H1 (cell line): ENCODE results near the gene CEACAM21. TPM values are rescaled to one million over a fixed set of nuclear protein-coding genes. Genes with fewer than 3 reads are reported as not detected.

Experiments
- CTCF ChIA-PET: fragments of 300-600 bp; sonication (Branson Sonifier 250); formaldehyde crosslinking; loops from one replicate; lab custom pipeline; 2021; ENCODE audit not compliant: partially characterized antibody; lab: Charles Lee
- POLR2A ChIA-PET: fragments of 300-600 bp; sonication (Branson Sonifier 250); formaldehyde crosslinking; loops from one replicate; lab custom pipeline; 2021; ENCODE audit warnings: inconsistent platforms; ENCODE audit not compliant: partially characterized antibody; lab: Charles Lee
- DNase-seq, 2 experiments: peaks; one replicate each; pipeline versions ENCODE4 v3.0.0 to v3.0.0-alpha.2; 2010 to 2022; ENCODE audit warnings: low spot score in 2 of 2, low read depth in 1 of 2, mixed read lengths in 1 of 2
- FAIRE-seq: peaks from 2 replicates; lab custom pipeline; 2011; peaks lifted over from hg19 to GRCh38; lab: Jason Lieb, UNC
- H2AFZ ChIP-seq: 2 replicates; pipeline ENCODE4 v1.8.1; 2012; ENCODE audit warnings: low read length, inconsistent platforms
- H2AK5ac ChIP-seq: 2 replicates; pipeline ENCODE4 v1.6.1; 2013; ENCODE audit warnings: low read depth, low read length
- H2BK120ac ChIP-seq: replicated peaks from 2 replicates; pipeline ENCODE3; 2013; ENCODE audit warnings: low read depth, low read length, inconsistent platforms
- H2BK12ac ChIP-seq: 2 replicates; pipeline ENCODE4 v1.6.1; 2013; ENCODE audit warnings: low read depth, low read length
- H2BK15ac ChIP-seq: 2 replicates; pipeline ENCODE4 v1.6.1; 2013; ENCODE audit warnings: low read length
- H2BK20ac ChIP-seq: 2 replicates; pipeline ENCODE4 v1.6.1; 2013; ENCODE audit warnings: low read length
- H2BK5ac ChIP-seq: 2 replicates; pipeline ENCODE4 v1.6.1; 2013; ENCODE audit warnings: low read depth, low read length
- H3K14ac ChIP-seq: 2 replicates; pipeline ENCODE4 v1.6.1; 2013; ENCODE audit warnings: inconsistent platforms; ENCODE audit not compliant: insufficient read length
- H3K18ac ChIP-seq: 2 replicates; pipeline ENCODE4 v1.6.1; 2013; ENCODE audit warnings: low read length; ENCODE audit errors: extremely low read depth
- H3K23ac ChIP-seq: 2 replicates; pipeline ENCODE4 v1.6.1; 2013; ENCODE audit warnings: inconsistent platforms; ENCODE audit not compliant: insufficient read length
- H3K23me2 ChIP-seq: 2 replicates; pipeline ENCODE4 v1.6.1; 2013; ENCODE audit warnings: low read depth, low read length
- H3K27ac ChIP-seq: 2 replicates; pipeline ENCODE4 v1.6.1; 2011; ENCODE audit warnings: low read depth, low read length, inconsistent platforms
- H3K27me3 ChIP-seq, 4 experiments: replicated peaks in 1 of 4; 1 replicate in 1 of 4; 2 replicates in 3 of 4; pipeline versions ENCODE4 v1.6.1 to v1.8.1; 2011 to 2013; ENCODE audit warnings: low read length in 3 of 4, mild to moderate bottlenecking in 3 of 4, inconsistent platforms in 2 of 4, mixed read lengths in 2 of 4, moderate library complexity in 1 of 4; ENCODE audit not compliant: control insufficient read depth in 3 of 4, insufficient read depth in 3 of 4; ENCODE audit errors: extremely low read depth in 1 of 4
- H3K36me3 ChIP-seq, 4 experiments: 2 replicates each; pipeline versions ENCODE4 v1.6.1 to v1.8.1; 2011 to 2013; ENCODE audit warnings: mild to moderate bottlenecking in 4 of 4, low read length in 3 of 4, moderate library complexity in 2 of 4, control low read depth in 1 of 4, inconsistent platforms in 1 of 4; ENCODE audit not compliant: insufficient read depth in 4 of 4, control insufficient read depth in 2 of 4
- H3K4ac ChIP-seq: replicated peaks from 2 replicates; pipeline ENCODE3; 2013; ENCODE audit warnings: low read length, low read depth, mixed read lengths, inconsistent platforms; ENCODE audit not compliant: insufficient read length
- H3K4me1 ChIP-seq, 4 experiments: replicated peaks in 1 of 4; 1 replicate in 1 of 4; 2 replicates in 3 of 4; pipeline versions ENCODE4 v1.6.1 to v1.8.1; 2011 to 2013; ENCODE audit warnings: low read length in 3 of 4, inconsistent platforms in 2 of 4, mixed read lengths in 1 of 4; ENCODE audit not compliant: insufficient read depth in 4 of 4, control insufficient read depth in 3 of 4
- H3K4me2 ChIP-seq, 2 experiments: 2 replicates each; pipeline versions ENCODE4 v1.6.1 to v1.8.1; 2011 to 2013; ENCODE audit warnings: low read depth in 2 of 2, low read length in 2 of 2, control low read depth in 1 of 2, inconsistent platforms in 1 of 2, mild to moderate bottlenecking in 1 of 2; ENCODE audit not compliant: insufficient read depth in 1 of 2
- H3K4me3 ChIP-seq, 4 experiments: fragments of 200-600, 300-600 bp in 1 of 4; sonication (generic), shearing (Covaris generic), sonication (Bioruptor Twin) in 1 of 4; 2 replicates each; pipeline versions ENCODE4 v1.5.1 to v1.8.1; 2011 to 2016; ENCODE audit warnings: low read length in 4 of 4, low read depth in 3 of 4, control low read depth in 2 of 4, inconsistent platforms in 2 of 4, mild to moderate bottlenecking in 2 of 4, mixed read lengths in 1 of 4, moderate library complexity in 1 of 4; ENCODE audit not compliant: insufficient read depth in 2 of 4; ENCODE audit errors: extremely low read depth in 1 of 4
- H3K56ac ChIP-seq: replicated peaks from 2 replicates; pipeline ENCODE3; 2013; ENCODE audit warnings: low read depth, mild to moderate bottlenecking, mixed read lengths, low read length, inconsistent platforms; ENCODE audit not compliant: insufficient read length
- H3K79me1 ChIP-seq: 2 replicates; pipeline ENCODE4 v1.6.1; 2013; ENCODE audit warnings: low read depth, low read length, control low read depth
- H3K79me2 ChIP-seq, 2 experiments: 2 replicates each; pipeline versions ENCODE4 v1.6.1 to v1.8.1; 2012 to 2013; ENCODE audit warnings: low read length in 2 of 2, mild to moderate bottlenecking in 2 of 2, inconsistent platforms in 1 of 2; ENCODE audit not compliant: insufficient read depth in 2 of 2, control insufficient read depth in 1 of 2
- H3K9ac ChIP-seq, 4 experiments: replicated peaks in 1 of 4; 1 replicate in 1 of 4; 2 replicates in 3 of 4; pipeline versions ENCODE4 v1.6.1 to v1.8.1; 2011 to 2013; ENCODE audit warnings: low read depth in 3 of 4, low read length in 3 of 4, control low read depth in 2 of 4, mild to moderate bottlenecking in 2 of 4, moderate library complexity in 2 of 4, inconsistent platforms in 1 of 4; ENCODE audit errors: extremely low read depth in 1 of 4
- H3K9me3 ChIP-seq, 2 experiments: 2 replicates each; pipeline versions ENCODE4 v1.6.1 to v1.8.1; 2012 to 2013; ENCODE audit warnings: mild to moderate bottlenecking in 2 of 2, moderate library complexity in 2 of 2, control low read depth in 1 of 2, inconsistent platforms in 1 of 2, low read depth in 1 of 2, low read length in 1 of 2, mixed read lengths in 1 of 2; ENCODE audit not compliant: insufficient read depth in 2 of 2
- H4K20me1 ChIP-seq, 2 experiments: replicated peaks in 1 of 2; 2 replicates each; pipeline versions ENCODE3 to v1.8.1; 2011 to 2013; ENCODE audit warnings: inconsistent platforms in 2 of 2, low read length in 2 of 2, mild to moderate bottlenecking in 1 of 2; ENCODE audit not compliant: insufficient read depth in 2 of 2, control insufficient read depth in 1 of 2
- H4K5ac ChIP-seq: 2 replicates; pipeline ENCODE4 v1.6.1; 2013; ENCODE audit warnings: low read length, low read depth, mixed read lengths, inconsistent platforms; ENCODE audit not compliant: insufficient read length
- H4K8ac ChIP-seq: 2 replicates; pipeline ENCODE4 v1.8.0; 2013; ENCODE audit warnings: mild to moderate bottlenecking, moderate library complexity, low read length, inconsistent platforms; ENCODE audit not compliant: insufficient read depth; ENCODE audit errors: extremely low read depth
- H4K91ac ChIP-seq: replicated peaks from 2 replicates; pipeline ENCODE3; 2013; ENCODE audit warnings: low read length, mixed read lengths, inconsistent platforms; ENCODE audit not compliant: insufficient read length
- CEBPB ChIP-seq: IDR thresholded peaks from 2 replicates; pipeline ENCODE4 v1.6.1; 2012; ENCODE audit warnings: low read depth, low read length
- EGR1 ChIP-seq: IDR thresholded peaks from 2 replicates; pipeline ENCODE4 v1.6.1; 2011; ENCODE audit warnings: low read depth, low read length, borderline replicate concordance
- GTF2F1 ChIP-seq: IDR thresholded peaks from 2 replicates; pipeline ENCODE4 v1.6.1; 2012; ENCODE audit warnings: low read depth, low read length, improper control_type of control experiment, borderline replicate concordance
- KDM1A ChIP-seq: fragments of 200-600, 300-600 bp; sonication (generic); IDR thresholded peaks from 2 replicates; pipeline ENCODE4 v1.7.1; 2016; ENCODE audit warnings: mild to moderate bottlenecking, low read length, borderline replicate concordance
- POLR2AphosphoS5 ChIP-seq: IDR thresholded peaks from 2 replicates; pipeline ENCODE4 v1.6.1; 2011; ENCODE audit warnings: low read depth, low read length
- WGBS, 2 experiments: shearing (Covaris generic) in 1 of 2; methylation state at CpG; one replicate each; pipeline versions ENCODE4 v1.1.6 to v1.1.7; 2013 to 2015; ENCODE audit warnings: low lambda C conversion rate in 2 of 2, mixed read lengths in 2 of 2, inconsistent platforms in 1 of 2, low coverage in 1 of 2, missing lambda C conversion rate in 1 of 2; ENCODE audit not compliant: insufficient replicate concordance in 2 of 2, insufficient coverage in 1 of 2, insufficient read length in 1 of 2; ENCODE audit errors: extremely low coverage in 1 of 2, missing lambda C conversion rate in 1 of 2; 5-methylcytosine and 5-hydroxymethylcytosine counted together
- polyA plus RNA-seq, 7 experiments: library from polyadenylated mRNA; depleted of rRNA in 3 of 7; stranded (reverse) in 5 of 7; unstranded in 2 of 7; fragments of >200 nt in 5 of 7; fragments of 200-250 nt in 2 of 7; gene quantifications; 1 replicate in 5 of 7; 2 replicates in 1 of 7; 4 replicates in 1 of 7; pipeline versions ENCODE4 v1.2.1 to v1.2.3, GENCODE V29; 2011 to 2013; ENCODE audit warnings: missing spikeins in 2 of 7, mixed read lengths in 2 of 7
- total RNA-seq: library from RNA; stranded (reverse); fragmentation: NEBNext Ultra II Directional; extraction: Animal tissue kit (Norgen Biotek cat#: 25700); gene quantifications from 2 replicates; pipeline ENCODE4 v1.2.1, GENCODE V29; 2021

Gene CEACAM21
- total and polyA plus RNA-seq, 2 of the 8 experiments (the other 6 are each of a cell fraction or from before 2014, with no cell fraction given), result not detected

- Histone ChIP-seq H3K56ac (no peak overlapping the region), H3K27me3 (no peaks in the 10 kb centered on the region), H2BK12ac (no peak overlapping the region), H3K4me3 (no peak overlapping the region), H3K23ac (no peak overlapping the region), H3K18ac (no peak overlapping the region), H3K9me3 (peaks cover 0 to 19% of the 10 kb centered on the region in 2 experiments; a peak in 2 of 4 replicates), H4K91ac (no peak overlapping the region), H2AFZ (no peak overlapping the region), H3K23me2 (peaks cover 4% of the 10 kb centered on the region; the same call in 1 of the 2 replicates), H3K4me1 (peaks cover 0 to 4% (median 0%) of the 10 kb centered on the region in 4 experiments; a peak in 1 of 7 replicates), H4K20me1 (no peaks in the 10 kb centered on the region), H2BK15ac (no peak overlapping the region), H3K79me1 (no peaks in the 10 kb centered on the region), H3K14ac (no peak overlapping the region), H3K4ac (no peak overlapping the region), H3K27ac (no peak overlapping the region), H2BK120ac (no peak overlapping the region), H4K5ac (no peak overlapping the region), H3K79me2 (no peaks in the 10 kb centered on the region), H3K4me2 (no peak overlapping the region), H2BK5ac (no peak overlapping the region), H2BK20ac (no peak overlapping the region), H3K9ac (no peak overlapping the region), H4K8ac (no peak overlapping the region), H2AK5ac (no peak overlapping the region), H3K36me3 (no peaks in the 10 kb centered on the region)
- TF ChIP-seq EGR1, result no peak
- TF ChIP-seq KDM1A, result no peak
- TF ChIP-seq POLR2AphosphoS5, result no peak
- TF ChIP-seq GTF2F1, result no peak
- TF ChIP-seq CEBPB, result no peak
- ChIA-PET CTCF (interaction anchor here (0.6 to 1.5 kb wide), 4 partner anchors 22 to 697 kb away, joined by 3 to 6 read pairs (median 3); partner anchors contain the start of gene CEACAM21), POLR2A (no interaction called here)
- 58% methylated on average over 4 of the region's 4 CpGs; no CpG with 5 or more reads in 1 of the 2 experiments for WGBS, 2 experiments
- no peak for FAIRE-seq
- DNase-seq, result no peak
Measured at GRCh38 chr19:41553804-41554203, 22.2 kb upstream of the CEACAM21 start.
